Measurements from ENCODE around the gene SPART.

SPART gene

GRCh38 chr13:36302289-36302688, 43.9 kb downstream of the SPART start:
- no peak for TF ChIP-seq GATA2 (IDR thresholded peaks at IDR 0.05; ENCODE audit: low read depth, low read length)
- no peak for TF ChIP-seq GATA3 (IDR thresholded peaks at IDR 0.05; ENCODE audit: low read depth, low read length)

- TF ChIP-seq GATA3 (IDR thresholded peaks at IDR 0.05; ENCODE audit: low read depth, low read length) = no peak
Measured at GRCh38 chr13:36298535-36299068, 47.6 kb downstream of the SPART start.

- TF ChIP-seq GATA2 (IDR thresholded peaks at IDR 0.05; ENCODE audit: low read depth, low read length) (no peak), GATA3 (IDR thresholded peaks at IDR 0.05; ENCODE audit: low read depth, low read length) (no peak)
Measured at GRCh38 chr13:36297366-36298338, 48.5 kb downstream of the SPART start, which contains the start of gene CCDC169. CCDC169 (minus strand) TSS chr13:36297814; CDS start chr13:36297719, 95 bp downstream.

- TF ChIP-seq GATA3 (IDR thresholded peaks at IDR 0.05; ENCODE audit: low read depth, low read length) (no peak), GATA2 (IDR thresholded peaks at IDR 0.05; ENCODE audit: low read depth, low read length) (no peak)
Measured at GRCh38 chr13:36294096-36294495, 52.1 kb downstream of the SPART start.

- TF ChIP-seq GATA3 (IDR thresholded peaks at IDR 0.05; ENCODE audit: low read depth, low read length) (no peak), GATA2 (IDR thresholded peaks at IDR 0.05; ENCODE audit: low read depth, low read length) (no peak)
Measured at GRCh38 chr13:36293497-36293896, 52.7 kb downstream of the SPART start.

GRCh38 chr13:36288794-36289391, 57.3 kb downstream of the SPART start:
- TF ChIP-seq GATA3 (IDR thresholded peaks at IDR 0.05; ENCODE audit: low read depth, low read length) (no peak), GATA2 (IDR thresholded peaks at IDR 0.05; ENCODE audit: low read depth, low read length) (no peak)

GRCh38 chr13:36286006-36286405, 60.2 kb downstream of the SPART start:
- TF ChIP-seq GATA2 (IDR thresholded peaks at IDR 0.05; ENCODE audit: low read depth, low read length) = no peak

- TF ChIP-seq GATA2 (IDR thresholded peaks at IDR 0.05; ENCODE audit: low read depth, low read length) (no peak), GATA3 (IDR thresholded peaks at IDR 0.05; ENCODE audit: low read depth, low read length) (no peak)
Measured at GRCh38 chr13:36282821-36283432, 63.3 kb downstream of the SPART start.

GRCh38 chr13:36275190-36276002, 70.8 kb downstream of the SPART start:
- TF ChIP-seq GATA2 (IDR thresholded peaks at IDR 0.05; ENCODE audit: low read depth, low read length) = no peak
- no peak for TF ChIP-seq GATA3 (IDR thresholded peaks at IDR 0.05; ENCODE audit: low read depth, low read length)

- no peak for TF ChIP-seq GATA3 (IDR thresholded peaks at IDR 0.05; ENCODE audit: low read depth, low read length)
- TF ChIP-seq GATA2 (IDR thresholded peaks at IDR 0.05; ENCODE audit: low read depth, low read length) = no peak
Measured at GRCh38 chr13:36273431-36273830, 72.8 kb downstream of the SPART start.

- TF ChIP-seq GATA3 (IDR thresholded peaks at IDR 0.05; ENCODE audit: low read depth, low read length) = no peak
- no peak for TF ChIP-seq GATA2 (IDR thresholded peaks at IDR 0.05; ENCODE audit: low read depth, low read length)
Measured at GRCh38 chr13:36261976-36262375, 84.2 kb downstream of the SPART start.

GRCh38 chr13:36261011-36261410, 85.2 kb downstream of the SPART start:
- TF ChIP-seq GATA3 (IDR thresholded peaks at IDR 0.05; ENCODE audit: low read depth, low read length) = no peak

GRCh38 chr13:36259361-36260137, 86.6 kb downstream of the SPART start:
- TF ChIP-seq GATA2 (IDR thresholded peaks at IDR 0.05; ENCODE audit: low read depth, low read length) (no peak), GATA3 (IDR thresholded peaks at IDR 0.05; ENCODE audit: low read depth, low read length) (no peak)
